ENCODE measurements around the gene CCL8.

DNA sequence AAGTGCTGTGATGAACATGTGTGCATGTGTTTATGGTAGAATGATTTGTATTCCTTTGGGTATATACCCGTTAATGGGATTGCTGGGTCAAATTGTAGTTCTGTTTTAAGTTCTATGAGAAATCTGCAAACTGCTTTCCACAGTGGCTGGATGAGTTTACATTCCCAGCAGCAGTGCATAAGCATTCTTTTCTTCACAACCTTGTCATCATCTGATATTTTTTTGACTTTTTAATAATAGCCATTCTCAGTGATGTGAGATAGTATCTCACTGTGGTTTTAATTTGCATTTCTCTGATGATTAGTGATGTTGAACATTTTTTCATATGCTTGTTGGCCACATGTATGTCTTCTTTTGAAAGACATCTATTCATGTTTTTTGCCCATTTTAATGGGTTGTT, 18.5 kb downstream of the CCL8 start:
- no peak for TF ChIP-seq CTCF (conservative IDR thresholded peaks at IDR 0.05; ENCODE audit: low read depth, low read length)
- TF ChIP-seq EZH2 (IDR thresholded peaks at IDR 0.05; ENCODE audit: borderline replicate concordance, low read depth, low read length, poor library complexity, severe bottlenecking) = no peak
